Colonic mucosa (tissue), 4 donors: ENCODE measurements around the gene TMEM235. TPM values are rescaled to one million over a fixed set of nuclear protein-coding genes. Genes with fewer than 3 reads are reported as not detected.
"Not testable (repeated sequence)": the region's sequence is repeated elsewhere in the genome, so short reads cannot be mapped to it uniquely, and the experiment has no call there.

Experiments
- DNase-seq: peaks from one replicate; pipeline ENCODE4 v3.0.0-alpha.2; 2020
- H3K27ac ChIP-seq: fragments of 200-600 bp; one replicate; pipeline ENCODE4 v1.8.0; 2021
- H3K27me3 ChIP-seq: fragments of 200-600 bp; one replicate; pipeline ENCODE4 v1.8.0; 2021
- H3K36me3 ChIP-seq: fragments of 200-600 bp; one replicate; pipeline ENCODE4 v1.8.0; 2021
- H3K4me1 ChIP-seq: fragments of 200-600 bp; one replicate; pipeline ENCODE4 v1.8.0; 2021; ENCODE audit warnings: mild to moderate bottlenecking
- H3K4me3 ChIP-seq: fragments of 200-600 bp; one replicate; pipeline ENCODE4 v1.8.0; 2021
- H3K9ac ChIP-seq, 2 donors: one replicate each; pipeline ENCODE4 v1.7.0; 2013; ENCODE audit warnings: control low read depth in 2 of 2, low read depth in 2 of 2, low read length in 2 of 2
- H3K9me3 ChIP-seq: fragments of 200-600 bp; one replicate; pipeline ENCODE4 v1.8.0; 2021
- CTCF ChIP-seq: fragments of 200-600 bp; IDR thresholded peaks from one replicate; pipeline ENCODE4 v1.8.0; 2022; ENCODE audit warnings: antibody characterized with exemption, mild to moderate bottlenecking
- intact Hi-C: fragments of 100-400 bp; cut with DNase I; formaldehyde crosslinking; loops from one replicate; pipeline ENCODE4 v1.14.1; 2022
- total RNA-seq, 2 donors: library from RNA; stranded (reverse); fragmentation: NEBNext Ultra II Directional in 1 of 2; extraction: Animal tissue kit (Norgen Biotek cat#: 25700) in 1 of 2; gene quantifications; one replicate each; pipeline ENCODE4 v1.2.1, GENCODE V29; 2021
- donor health status: healthy.
- donor health status: DM: no; HTN: no; CAD: no.
- donor health status: DM: no; HTN: no; CAD: no.

Gene TMEM235
- total RNA-seq, 2 donors from 2014 or later, result not detected

- Histone ChIP-seq H3K9me3 (no peaks in the 10 kb centered on the region), H3K27me3 (peaks cover 26% of the 10 kb centered on the region), H3K4me3 (no peak overlapping the region), H3K9ac (no peak overlapping the region), H3K27ac (no peak overlapping the region), H3K36me3 (no peaks in the 10 kb centered on the region), H3K4me1 (no peaks in the 10 kb centered on the region)
- no peak for DNase-seq
- TF ChIP-seq CTCF, result no peak
- intact Hi-C loops, result no loop called here
These were observed 1.4 kb downstream of the TMEM235 start for GRCh38 chr17:78232859-78233173.

GRCh38 chr17:78233678-78234077 lies 2.2 kb downstream of the TMEM235 start:
- intact Hi-C loops, result no loop called here
- DNase-seq, result no peak
- no peaks in the 10 kb centered on the region for H3K9me3 ChIP-seq
- H3K4me1 ChIP-seq, result no peaks in the 10 kb centered on the region
- no peak overlapping the region for H3K9ac ChIP-seq
- no peak for TF ChIP-seq CTCF
- no peaks in the 10 kb centered on the region for H3K36me3 ChIP-seq
- no peak overlapping the region for H3K4me3 ChIP-seq
- peaks cover 26% of the 10 kb centered on the region for H3K27me3 ChIP-seq
- no peak overlapping the region for H3K27ac ChIP-seq

- Histone ChIP-seq H3K27me3 (peaks cover 26% of the 10 kb centered on the region), H3K4me3 (no peak overlapping the region), H3K9ac (no peak overlapping the region), H3K9me3 (no peaks in the 10 kb centered on the region), H3K36me3 (no peaks in the 10 kb centered on the region), H3K4me1 (no peaks in the 10 kb centered on the region), H3K27ac (no peak overlapping the region)
- no peak for DNase-seq
- intact Hi-C loops, result no loop called here
- TF ChIP-seq CTCF, result no peak
These were observed 2.9 kb downstream of the TMEM235 start for GRCh38 chr17:78234261-78234865.

GRCh38 chr17:78235022-78235421 lies 3.6 kb downstream of the TMEM235 start:
- H3K4me1 ChIP-seq, H3K4me3 ChIP-seq, H3K27ac ChIP-seq, intact Hi-C loops, H3K36me3 ChIP-seq, H3K9me3 ChIP-seq, H3K9ac ChIP-seq, DNase-seq: not testable (repeated sequence)
- peaks cover 26% of the 10 kb centered on the region for H3K27me3 ChIP-seq

GRCh38 chr17:78235885-78236284 lies 4.5 kb downstream of the TMEM235 start:
- Histone ChIP-seq H3K9ac (no peak overlapping the region), H3K9me3 (no peaks in the 10 kb centered on the region), H3K27ac (no peak overlapping the region), H3K4me3 (no peak overlapping the region), H3K4me1 (no peaks in the 10 kb centered on the region), H3K27me3 (peaks cover 21% of the 10 kb centered on the region), H3K36me3 (no peaks in the 10 kb centered on the region)
- no peak for TF ChIP-seq CTCF
- DNase-seq, result no peak
- intact Hi-C loops, result no loop called here

GRCh38 chr17:78236362-78237127 lies 5.1 kb downstream of the TMEM235 start:
- H3K27ac ChIP-seq, result no peak overlapping the region

More at GRCh38 chr17:78236362-78237127, 5.1 kb downstream of the TMEM235 start:
- TF ChIP-seq CTCF, result no peak
- Histone ChIP-seq H3K36me3 (no peaks in the 10 kb centered on the region), H3K9me3 (no peaks in the 10 kb centered on the region), H3K9ac (no peak overlapping the region), H3K4me1 (no peaks in the 10 kb centered on the region), H3K27me3 (peaks cover 14% of the 10 kb centered on the region), H3K4me3 (no peak overlapping the region)
- DNase-seq, result no peak
- intact Hi-C loops, result no loop called here
